ENCODE data around the gene NAV3.

- TF ChIP-seq CTCF (IDR thresholded peaks at IDR 0.05) (no peak), POLR2A (IDR thresholded peaks at IDR 0.05) (no peak)
Measured at GRCh38 chr12:78038986-78039385, 208.3 kb downstream of the NAV3 start.

All from prostate gland (tissue), 2 donors.